GM19438 (cell line): ENCODE measurements around the gene EVL.

Experiments used
- ATAC-seq: cut with Tn5 transposase; IDR thresholded peaks from one replicate; pipeline ENCODE4 v1.9.1; 2021; ENCODE audit warnings: low read depth; ENCODE audit not compliant: unreplicated experiment

The EVL gene

GRCh38 chr14:100035700-100036099 is 29.5 kb upstream of the EVL start:
- no peak for ATAC-seq

GRCh38 chr14:100037353-100037752 is 27.9 kb upstream of the EVL start:
- ATAC-seq = no peak

- ATAC-seq = no peak
Measured at GRCh38 chr14:100038065-100038464, 27.2 kb upstream of the EVL start.

GRCh38 chr14:100039903-100040302 is 25.3 kb upstream of the EVL start:
- ATAC-seq = no peak

- no peak for ATAC-seq
Measured at GRCh38 chr14:100041271-100041670, 24.0 kb upstream of the EVL start.

GRCh38 chr14:100042286-100042685 is 22.9 kb upstream of the EVL start:
- ATAC-seq = no peak

- ATAC-seq = no peak
Measured at GRCh38 chr14:100045642-100046344, 19.4 kb upstream of the EVL start.

GRCh38 chr14:100047600-100047999 is 17.6 kb upstream of the EVL start:
- no peak for ATAC-seq

- no peak for ATAC-seq
Measured at GRCh38 chr14:100048786-100049185, 16.4 kb upstream of the EVL start.

- ATAC-seq = no peak
Measured at GRCh38 chr14:100049220-100049619, 16.0 kb upstream of the EVL start.

- ATAC-seq = no peak
Measured at GRCh38 chr14:100051103-100051502, 14.1 kb upstream of the EVL start.

GRCh38 chr14:100051543-100051942 is 13.7 kb upstream of the EVL start:
- ATAC-seq = no peak

- ATAC-seq = no peak
Measured at GRCh38 chr14:100052819-100053218, 12.4 kb upstream of the EVL start.

GRCh38 chr14:100054316-100055075 is 10.7 kb upstream of the EVL start:
- ATAC-seq = no peak

- no peak for ATAC-seq
Measured at GRCh38 chr14:100056431-100056830, 8.8 kb upstream of the EVL start.

- ATAC-seq = no peak
Measured at GRCh38 chr14:100056964-100057795, 8.0 kb upstream of the EVL start.

- peak; percentile 75 for ATAC-seq
Measured at GRCh38 chr14:100058777-100059437, 6.3 kb upstream of the EVL start.

GRCh38 chr14:100059438-100059781 is 5.8 kb upstream of the EVL start:
- ATAC-seq = no peak

GRCh38 chr14:100060760-100061159 is 4.5 kb upstream of the EVL start:
- ATAC-seq = no peak

- ATAC-seq = no peak
Measured at GRCh38 chr14:100062590-100062989, 2.6 kb upstream of the EVL start.
